ENCODE measurements around the gene CD209.

GRCh38 chr19:7744871-7745650 lies 2.3 kb downstream of the CD209 start:
- TF ChIP-seq CTCF (conservative IDR thresholded peaks at IDR 0.05 in 1 of 2, IDR thresholded peaks at IDR 0.05 in 1 of 2; ENCODE audit: extremely low read depth in 1 of 2, insufficient read depth in 1 of 2, low read depth in 1 of 2, low read length in 2 of 2): no peak
- TF ChIP-seq EZH2 (IDR thresholded peaks at IDR 0.05; ENCODE audit: borderline replicate concordance, low read length): no peak

All from mammary epithelial cell (primary cell).